Measurements from ENCODE around the gene UPK1A.

DNA sequence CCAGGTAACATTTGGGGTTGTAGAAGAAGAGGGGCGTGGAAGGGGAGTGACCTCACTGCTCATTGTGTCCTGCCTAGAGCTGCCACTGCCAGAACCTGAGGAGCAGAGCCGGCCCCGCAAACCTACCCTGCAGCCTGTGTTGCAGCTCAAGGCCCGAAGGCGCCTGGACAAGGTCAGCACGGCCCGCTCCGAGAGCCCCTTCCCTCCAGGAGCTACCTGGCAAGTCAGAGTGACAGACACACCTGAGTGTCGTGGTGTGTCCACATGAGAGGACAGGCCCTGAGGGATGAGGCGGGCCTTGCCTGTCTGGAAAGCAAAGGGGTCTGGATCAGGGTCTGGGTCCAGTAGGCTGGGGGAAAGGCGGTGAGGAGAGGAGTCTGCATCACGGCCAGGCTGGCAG lies 58.2 kb downstream of the UPK1A start:
- no peak for TF ChIP-seq CTCF (IDR thresholded peaks at IDR 0.05; ENCODE audit: low read depth, low read length)
- TF ChIP-seq EZH2phosphoT487 (IDR thresholded peaks at IDR 0.05; ENCODE audit: low read depth): no peak
